Glutamatergic neuron (in vitro differentiated cells): ENCODE data around the gene ADAMTS16. TPM values are rescaled to one million over a fixed set of nuclear protein-coding genes. Genes with fewer than 3 reads are reported as not detected.

Source experiments
- DNase-seq: peaks from one replicate; pipeline ENCODE4 v3.0.0; 2022
- H3K27ac Mint-ChIP-seq: one replicate; pipeline ENCODE4 v1.8.0; 2020; ENCODE audit warnings: mild to moderate bottlenecking, mixed read lengths, inconsistent platforms; ENCODE audit not compliant: unreplicated experiment
- H3K27me3 Mint-ChIP-seq: one replicate; pipeline ENCODE4 v1.8.0; 2020; ENCODE audit warnings: mild to moderate bottlenecking, moderate library complexity, mixed read lengths, inconsistent platforms; ENCODE audit not compliant: unreplicated experiment
- H3K36me3 Mint-ChIP-seq: one replicate; pipeline ENCODE4 v1.8.0; 2020; ENCODE audit warnings: mild to moderate bottlenecking, mixed read lengths, inconsistent platforms; ENCODE audit not compliant: unreplicated experiment
- H3K4me1 Mint-ChIP-seq: one replicate; pipeline ENCODE4 v1.8.0; 2020; ENCODE audit warnings: mild to moderate bottlenecking, low read depth, mixed read lengths, inconsistent platforms; ENCODE audit not compliant: unreplicated experiment
- H3K4me3 Mint-ChIP-seq: one replicate; pipeline ENCODE4 v1.8.0; 2020; ENCODE audit warnings: mild to moderate bottlenecking, mixed read lengths, inconsistent platforms; ENCODE audit not compliant: unreplicated experiment
- H3K9me3 Mint-ChIP-seq: one replicate; pipeline ENCODE4 v1.8.0; 2020; ENCODE audit warnings: mild to moderate bottlenecking, moderate library complexity, mixed read lengths, inconsistent platforms; ENCODE audit not compliant: unreplicated experiment
- total RNA-seq: library from RNA; stranded (reverse); fragmentation: NEBNext Ultra II Directional; extraction: Animal tissue kit (Norgen Biotek cat#: 25700); gene quantifications from one replicate; pipeline ENCODE4 v1.2.1, GENCODE V29; 2021; ENCODE audit not compliant: unreplicated experiment
- TF ChIP-seq, protein P1 (sequence below): fragments of 200-600 bp; sonication (generic); IDR thresholded peaks from one replicate; pipeline ENCODE4 v1.5.0; 2021; ENCODE audit not compliant: partially characterized antibody, unreplicated experiment

Gene ADAMTS16
- total RNA-seq, 1 donor from 2014 or later = 4.8 TPM

GRCh38 chr5:5296051-5296450 is 155.9 kb downstream of the ADAMTS16 start:
- Mint-ChIP-seq H3K4me1 (peaks cover 2% of the 10 kb centered on the region), H3K27ac (no peak overlapping the region), H3K4me3 (no peak overlapping the region), H3K27me3 (no peaks in the 10 kb centered on the region), H3K9me3 (no peaks in the 10 kb centered on the region), H3K36me3 (peaks cover 4% of the 10 kb centered on the region)
- TF ChIP-seq, protein P1, sequence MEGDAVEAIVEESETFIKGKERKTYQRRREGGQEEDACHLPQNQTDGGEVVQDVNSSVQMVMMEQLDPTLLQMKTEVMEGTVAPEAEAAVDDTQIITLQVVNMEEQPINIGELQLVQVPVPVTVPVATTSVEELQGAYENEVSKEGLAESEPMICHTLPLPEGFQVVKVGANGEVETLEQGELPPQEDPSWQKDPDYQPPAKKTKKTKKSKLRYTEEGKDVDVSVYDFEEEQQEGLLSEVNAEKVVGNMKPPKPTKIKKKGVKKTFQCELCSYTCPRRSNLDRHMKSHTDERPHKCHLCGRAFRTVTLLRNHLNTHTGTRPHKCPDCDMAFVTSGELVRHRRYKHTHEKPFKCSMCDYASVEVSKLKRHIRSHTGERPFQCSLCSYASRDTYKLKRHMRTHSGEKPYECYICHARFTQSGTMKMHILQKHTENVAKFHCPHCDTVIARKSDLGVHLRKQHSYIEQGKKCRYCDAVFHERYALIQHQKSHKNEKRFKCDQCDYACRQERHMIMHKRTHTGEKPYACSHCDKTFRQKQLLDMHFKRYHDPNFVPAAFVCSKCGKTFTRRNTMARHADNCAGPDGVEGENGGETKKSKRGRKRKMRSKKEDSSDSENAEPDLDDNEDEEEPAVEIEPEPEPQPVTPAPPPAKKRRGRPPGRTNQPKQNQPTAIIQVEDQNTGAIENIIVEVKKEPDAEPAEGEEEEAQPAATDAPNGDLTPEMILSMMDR = no peak
- DNase-seq = no peak

DNA sequence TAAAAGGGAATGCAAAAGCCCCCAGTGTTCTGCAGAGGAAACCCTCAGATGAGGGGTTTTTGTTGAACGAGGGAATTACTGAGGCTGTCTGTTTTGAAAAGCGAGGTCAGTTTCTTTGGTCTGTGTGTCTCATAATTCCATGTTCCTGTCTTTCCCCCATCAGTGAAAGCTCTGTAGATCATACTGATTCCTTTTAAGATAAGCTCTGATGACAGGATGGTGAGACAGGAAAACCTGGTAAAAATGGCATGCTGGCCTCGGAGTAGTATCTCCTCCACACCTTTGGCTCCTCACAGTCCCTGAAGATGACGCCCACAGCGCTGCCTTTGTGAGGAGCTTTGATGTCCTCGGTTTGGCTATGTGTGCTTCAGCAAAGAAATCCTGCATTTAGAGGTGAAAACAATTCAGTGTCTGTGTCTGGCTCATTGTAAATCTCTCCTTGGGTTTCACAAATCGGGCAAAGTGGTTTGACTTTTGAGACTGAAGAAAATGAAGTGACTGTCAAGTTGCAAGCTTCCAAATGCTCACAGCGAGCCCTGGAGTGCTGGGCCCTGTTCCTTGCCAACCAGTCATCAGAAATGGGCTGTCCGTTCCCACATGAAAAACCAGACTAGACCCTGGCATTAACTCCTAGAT is 157.4 kb downstream of the ADAMTS16 start:
- Mint-ChIP-seq H3K27ac (no peak overlapping the region), H3K4me3 (no peak overlapping the region), H3K27me3 (peaks cover 3% of the 10 kb centered on the region), H3K4me1 (peaks cover 2% of the 10 kb centered on the region), H3K9me3 (peaks cover 3% of the 10 kb centered on the region), H3K36me3 (peaks cover 11% of the 10 kb centered on the region)
- DNase-seq = no peak
- TF ChIP-seq, protein P1 = no peak

- H3K4me3 Mint-ChIP-seq = no peak overlapping the region
- TF ChIP-seq, protein P1 = no peak
These were observed 158.0 kb downstream of the ADAMTS16 start for GRCh38 chr5:5298068-5298633.

GRCh38 chr5:5298841-5299541 is 158.9 kb downstream of the ADAMTS16 start:
- no peak overlapping the region for H3K4me3 Mint-ChIP-seq
- H3K27ac Mint-ChIP-seq = no peak overlapping the region
- H3K36me3 Mint-ChIP-seq = peaks cover 19% of the 10 kb centered on the region
- peaks cover 3% of the 10 kb centered on the region for H3K27me3 Mint-ChIP-seq
- no peak for DNase-seq
- H3K9me3 Mint-ChIP-seq = peaks cover 3% of the 10 kb centered on the region
- TF ChIP-seq, protein P1 = no peak
- peaks cover 2% of the 10 kb centered on the region for H3K4me1 Mint-ChIP-seq

More at GRCh38 chr5:5298068-5298633, 158.0 kb downstream of the ADAMTS16 start:
- H3K9me3 Mint-ChIP-seq = peaks cover 3% of the 10 kb centered on the region
- H3K27me3 Mint-ChIP-seq = peaks cover 3% of the 10 kb centered on the region
- DNase-seq = no peak
- H3K36me3 Mint-ChIP-seq = peaks cover 14% of the 10 kb centered on the region
- H3K4me1 Mint-ChIP-seq = peaks cover 2% of the 10 kb centered on the region
- H3K27ac Mint-ChIP-seq = no peak overlapping the region

DNA sequence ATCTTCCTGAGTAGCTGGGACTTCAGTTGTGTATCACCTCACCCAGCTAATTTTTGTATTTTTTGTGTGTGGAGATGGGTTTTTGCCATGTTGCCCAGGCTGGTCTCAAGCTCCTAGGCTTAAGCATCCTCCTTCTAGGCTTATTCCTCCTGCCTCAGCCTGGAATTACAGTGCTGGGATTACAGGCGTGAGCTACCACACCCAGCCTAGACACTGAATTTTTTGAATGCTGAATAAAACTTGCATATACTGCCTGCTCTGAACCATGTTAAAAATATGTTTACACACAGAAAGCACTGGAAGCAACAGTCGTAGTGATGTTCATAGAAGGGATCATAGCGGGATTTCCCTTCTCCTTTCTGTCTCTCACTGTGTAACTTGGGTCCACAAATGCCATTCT is 161.0 kb downstream of the ADAMTS16 start:
- Mint-ChIP-seq H3K27me3 (peaks cover 5% of the 10 kb centered on the region), H3K9me3 (peaks cover 4% of the 10 kb centered on the region), H3K4me3 (no peak overlapping the region), H3K4me1 (peaks cover 2% of the 10 kb centered on the region), H3K36me3 (peaks cover 15% of the 10 kb centered on the region), H3K27ac (no peak overlapping the region)
- TF ChIP-seq, protein P1 = no peak
- no peak for DNase-seq
